NCI-H510A treated with DMSO at 0.1 percent for 48 hours (cell line): Measurements from ENCODE around the gene TRIP13.
A peak's percentile ranks its signal among the peaks of the same experiment; 100 is the strongest.
"Not testable (repeated sequence)": the region's sequence is repeated elsewhere in the genome, so short reads cannot be mapped to it uniquely, and the experiment has no call there.

Experiments used
- DNase-seq: peaks from one replicate; lab custom pipeline; 2025; lab: John Stamatoyannopoulos, UW

The TRIP13 gene

DNA sequence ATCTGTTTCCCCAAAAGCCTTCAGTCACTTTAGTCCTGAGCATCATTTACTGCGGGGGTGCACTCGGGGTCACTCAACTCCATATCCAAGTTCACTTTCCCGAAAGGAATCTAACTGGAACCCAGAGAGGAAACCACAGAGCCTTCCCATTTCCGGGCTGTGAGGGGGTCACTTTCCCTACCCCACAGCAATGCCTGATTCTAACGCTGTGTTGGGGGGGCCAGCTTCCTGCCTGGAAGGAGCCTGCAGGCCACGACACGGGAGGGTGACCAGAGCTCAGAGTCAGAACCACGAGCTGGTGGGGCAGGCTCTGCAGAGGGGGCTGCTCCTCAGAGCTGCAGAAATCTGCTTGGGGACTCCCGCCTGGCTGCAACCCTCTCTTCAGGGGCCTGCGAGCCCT, 20.4 kb upstream of the TRIP13 start:
- no peak for DNase-seq

DNA sequence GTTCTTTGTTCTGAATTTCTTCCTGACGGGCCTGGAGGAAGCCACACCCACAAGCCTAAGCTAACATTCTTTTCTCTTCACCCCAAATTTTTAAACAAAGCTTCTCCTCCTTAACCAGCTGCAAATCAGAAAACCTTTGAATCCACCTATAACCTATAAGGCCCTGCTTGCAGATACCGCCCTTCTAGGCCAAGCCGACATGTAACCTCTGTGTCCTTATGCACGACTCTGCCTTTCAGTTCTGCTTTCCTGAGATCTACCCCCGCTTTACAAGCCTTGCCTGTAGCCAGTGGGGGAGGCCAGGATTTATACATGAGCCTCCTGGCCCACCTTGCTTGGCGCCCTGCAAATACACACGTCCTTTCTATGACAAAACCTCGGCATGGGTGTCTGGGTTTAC, 19.4 kb upstream of the TRIP13 start:
- no peak for DNase-seq

GRCh38 chr5:875931-876330, 16.8 kb upstream of the TRIP13 start:
- no peak for DNase-seq

DNA sequence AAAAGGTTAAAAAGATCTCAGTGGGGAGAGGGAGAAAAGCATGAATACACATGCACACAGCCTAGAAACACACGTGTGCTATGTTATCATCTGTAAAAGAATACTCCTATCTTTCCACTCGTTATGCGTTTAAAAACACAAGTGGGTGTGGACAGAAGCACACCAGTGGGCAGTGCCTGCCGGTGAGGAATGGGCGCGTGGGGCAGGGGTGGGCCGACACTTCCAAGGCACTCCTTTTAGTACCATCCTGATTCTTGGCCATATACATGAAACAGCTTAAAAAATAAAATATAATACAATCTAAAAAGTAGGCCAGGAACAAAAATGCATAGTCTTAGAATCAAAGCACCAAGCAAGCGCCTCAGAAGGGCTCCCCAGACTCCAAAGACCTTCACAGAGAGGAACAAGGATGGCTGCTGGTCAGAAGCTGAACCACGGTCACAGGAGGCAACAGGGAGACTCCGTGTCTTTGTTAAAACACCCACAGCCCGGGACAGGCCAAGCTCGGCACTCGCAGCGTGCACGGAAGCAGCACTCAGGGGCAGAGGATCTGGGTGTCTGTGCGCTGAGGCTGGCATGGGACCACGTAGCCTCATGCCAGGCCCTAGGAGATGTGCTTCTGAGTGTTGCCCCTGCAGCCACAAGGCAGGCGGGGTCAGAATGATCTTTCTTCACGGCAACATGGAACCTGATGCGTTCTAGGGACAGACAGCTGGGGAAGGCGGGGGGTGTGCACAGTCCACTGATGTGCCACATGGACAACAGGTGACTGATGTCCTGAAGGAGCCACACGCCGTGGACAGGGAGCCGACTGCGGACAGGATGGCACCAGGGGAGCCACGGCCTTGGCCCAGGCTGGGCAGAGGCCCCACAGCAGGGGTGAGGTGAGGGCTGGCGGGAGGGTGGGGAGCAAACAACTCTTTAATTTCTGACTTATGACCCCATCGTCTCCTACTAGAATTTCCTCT, 16.0 kb upstream of the TRIP13 start:
- DNase-seq = no peak

DNA sequence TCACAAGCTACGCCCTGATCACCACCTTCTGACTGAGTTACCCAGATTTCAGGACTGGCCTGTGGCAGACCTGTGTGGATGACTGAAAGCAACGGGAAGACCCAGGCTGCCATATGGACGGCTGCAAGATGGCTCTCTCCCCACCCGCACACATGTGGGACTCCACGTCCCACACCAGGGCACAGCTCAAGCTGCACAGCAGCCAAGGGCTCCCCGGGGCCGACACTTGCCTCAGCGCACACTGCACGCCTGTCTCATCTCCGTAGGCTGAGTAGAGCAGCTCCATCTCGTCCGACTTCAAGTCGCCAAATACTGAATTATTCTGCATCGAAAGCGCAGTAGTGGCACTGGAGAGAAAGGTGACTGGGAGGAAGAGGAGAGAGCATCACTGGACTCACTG, 14.6 kb upstream of the TRIP13 start:
- no peak for DNase-seq

GRCh38 chr5:878677-879076, 14.0 kb upstream of the TRIP13 start:
- not testable (repeated sequence) for DNase-seq

DNA sequence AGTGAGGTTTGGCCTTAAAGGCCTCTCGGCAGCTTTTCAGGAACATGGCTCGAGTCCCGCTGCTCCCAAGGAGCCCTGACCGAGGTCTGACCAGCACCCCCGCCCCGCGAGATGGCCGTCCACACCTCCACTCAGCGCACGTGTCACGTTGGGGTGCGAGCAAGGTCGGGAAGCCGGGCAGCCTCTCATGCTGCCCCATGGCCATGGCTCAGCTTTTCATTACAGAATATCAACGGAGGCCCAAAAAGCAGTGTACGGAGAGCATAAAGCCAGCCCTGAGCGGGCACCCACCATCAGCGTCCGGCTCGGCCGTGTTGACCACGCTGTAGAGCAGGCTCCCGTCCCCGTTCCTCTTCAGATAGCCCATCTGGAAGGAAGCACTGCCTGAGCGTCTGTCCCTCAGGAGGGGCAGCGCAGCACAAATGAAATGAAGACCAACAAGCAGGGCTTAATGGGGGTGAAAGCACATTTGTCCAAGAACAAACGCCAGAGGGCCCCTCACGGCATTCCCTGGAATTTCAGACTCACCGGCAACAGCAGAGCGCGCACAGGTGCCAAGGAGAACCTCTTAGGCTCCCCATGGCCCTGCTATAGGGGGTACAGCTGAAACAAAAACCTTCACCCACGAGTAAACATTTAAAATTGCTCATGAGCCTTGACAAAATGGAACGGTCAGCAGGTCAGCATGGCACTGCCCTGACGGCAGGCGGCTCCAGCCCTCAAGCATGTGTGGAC, 11.7 kb upstream of the TRIP13 start:
- DNase-seq = no peak

GRCh38 chr5:881551-881935, 11.1 kb upstream of the TRIP13 start:
- DNase-seq = no peak

DNA sequence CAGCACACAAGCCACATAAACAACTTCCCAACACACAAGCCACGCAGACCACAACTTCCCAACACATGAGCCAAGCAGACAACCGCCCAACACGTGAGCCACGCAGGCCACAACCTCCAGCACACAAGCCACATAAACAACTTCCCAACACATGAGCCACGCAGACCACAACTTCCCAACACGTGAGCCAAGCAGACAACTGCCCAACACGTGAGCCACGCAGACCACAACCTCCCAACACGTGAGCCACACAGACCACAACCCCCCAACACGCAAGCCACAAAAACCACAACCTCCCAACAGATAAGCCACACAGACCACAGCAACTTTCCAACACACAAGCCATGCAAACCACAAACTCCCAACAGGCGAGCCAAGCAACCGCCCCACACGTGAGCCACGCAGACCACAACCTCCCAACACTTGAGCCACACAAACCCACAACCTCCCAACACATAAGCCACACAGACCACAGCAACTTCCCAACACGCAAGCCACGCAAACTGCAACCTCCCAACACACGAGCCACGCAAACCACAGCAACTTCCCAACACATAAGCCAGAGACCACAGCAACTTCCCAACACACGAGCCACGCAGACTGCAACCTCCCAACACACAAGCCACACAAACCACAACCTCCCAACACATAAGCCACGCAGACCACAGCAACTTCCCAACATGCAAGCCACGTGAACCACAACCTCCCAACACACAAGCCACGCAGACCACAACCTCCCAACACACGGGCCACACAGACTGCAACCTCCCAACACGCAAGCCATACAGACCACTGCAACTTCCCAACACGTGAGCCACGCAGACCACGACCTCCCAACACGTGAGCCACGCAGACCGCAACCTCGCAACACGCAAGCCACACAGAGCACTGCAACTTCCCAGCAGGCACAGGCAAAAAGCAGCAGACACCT, 10.2 kb upstream of the TRIP13 start:
- DNase-seq = no peak

- DNase-seq = no peak
Measured at GRCh38 chr5:883475-884181, 9.1 kb upstream of the TRIP13 start.

- no peak for DNase-seq
Measured at GRCh38 chr5:884345-885126, 8.1 kb upstream of the TRIP13 start.

DNA sequence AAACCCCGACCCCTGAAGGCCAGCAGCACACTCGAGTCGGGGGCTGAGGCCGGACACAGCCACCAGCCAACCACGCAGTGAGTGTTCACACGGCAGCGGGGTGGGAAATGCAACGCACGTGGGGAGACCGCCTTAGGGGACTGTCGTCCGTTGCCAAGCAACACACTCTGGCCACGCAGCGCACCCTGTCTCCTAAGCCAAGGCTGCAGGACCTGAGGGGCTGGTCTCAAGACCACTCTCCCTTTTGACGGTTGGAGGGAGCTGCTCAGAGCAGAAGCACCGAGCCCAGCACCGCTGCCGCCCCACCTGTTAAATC, 7.6 kb upstream of the TRIP13 start:
- no peak for DNase-seq

- peak; percentile 31 for DNase-seq
Measured at GRCh38 chr5:885529-885928, 7.2 kb upstream of the TRIP13 start.

DNA sequence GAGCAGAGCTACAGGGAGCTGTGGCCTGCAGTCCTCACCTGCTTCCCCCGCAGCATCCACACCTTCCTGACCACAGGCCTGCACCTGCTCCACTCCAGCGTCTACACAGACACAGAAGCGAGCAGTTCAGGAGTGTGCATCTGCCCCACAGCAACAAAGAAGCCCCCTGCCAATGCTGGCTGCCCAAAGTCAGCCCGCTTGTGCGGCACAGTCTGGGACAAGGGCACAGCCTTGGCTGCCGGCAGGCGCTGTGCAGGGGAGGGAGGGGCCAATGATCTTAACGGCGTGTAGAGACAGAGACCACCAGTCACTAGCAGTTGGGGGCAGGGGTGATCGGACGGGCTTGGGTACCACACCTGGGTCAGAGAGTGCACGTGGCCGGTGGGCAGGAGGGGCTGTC, 6.6 kb upstream of the TRIP13 start:
- no peak for DNase-seq

GRCh38 chr5:886716-887325, 5.9 kb upstream of the TRIP13 start:
- peak; percentile 43 for DNase-seq

- no peak for DNase-seq
Measured at GRCh38 chr5:887947-888637, 4.6 kb upstream of the TRIP13 start.

DNA sequence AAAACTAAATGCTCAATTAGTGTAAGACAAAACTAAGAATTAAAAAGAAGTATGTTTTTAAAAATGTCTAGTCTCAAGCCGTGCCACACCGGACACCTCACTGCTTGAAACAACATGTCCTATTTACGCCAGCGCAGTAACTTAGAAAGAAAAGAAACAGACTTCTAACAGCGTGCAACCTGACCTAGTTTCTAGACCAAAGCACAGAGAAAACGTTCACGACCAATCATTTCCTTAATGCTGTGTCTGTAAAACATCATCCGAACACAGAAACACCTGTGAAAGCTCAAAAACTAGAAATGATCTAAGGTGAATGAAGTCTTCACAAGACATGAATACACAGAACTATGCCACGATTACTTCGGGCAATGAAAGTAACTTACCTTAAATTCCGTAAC, 4.0 kb upstream of the TRIP13 start:
- DNase-seq = no peak

GRCh38 chr5:889075-889710, 3.5 kb upstream of the TRIP13 start:
- no peak for DNase-seq

DNA sequence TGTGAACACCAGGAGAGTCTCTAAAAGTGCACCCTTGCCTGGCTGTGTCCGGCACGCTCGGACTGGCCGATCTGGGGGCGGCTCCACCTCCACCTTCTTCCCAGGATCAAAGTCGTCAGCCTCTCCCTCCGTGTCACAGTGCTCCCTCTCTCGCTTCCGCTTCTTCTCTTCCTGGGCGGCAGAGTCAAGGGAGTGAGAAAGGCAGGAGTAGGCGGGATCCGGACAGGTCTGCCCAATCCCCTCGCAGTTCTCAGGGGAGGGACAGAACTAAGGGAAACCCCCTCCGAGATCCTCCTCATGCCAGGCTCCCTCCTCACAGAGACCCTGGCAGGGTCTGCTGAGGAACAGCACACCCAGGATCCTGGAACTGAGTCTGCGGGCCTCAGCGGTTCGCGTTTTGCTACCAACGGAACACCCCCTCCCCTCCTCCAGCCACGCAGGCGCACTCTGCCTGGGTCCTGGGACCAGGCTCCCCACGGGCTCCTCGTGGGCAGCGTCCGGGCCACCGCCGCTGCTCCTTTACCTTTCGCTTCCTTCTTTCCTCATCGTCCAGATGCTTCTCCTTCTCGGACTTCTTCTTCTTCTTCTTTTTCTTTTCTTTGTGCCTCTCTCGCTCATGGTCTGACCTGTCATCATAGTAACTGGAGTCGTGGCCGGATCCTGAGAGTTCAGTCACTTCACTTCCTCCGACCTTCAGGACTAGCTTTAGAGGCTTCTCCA, 1.4 kb upstream of the TRIP13 start:
- no peak for DNase-seq
